ENCODE data around the gene PEAK1. TPM values are rescaled to one million over a fixed set of nuclear protein-coding genes. Genes with fewer than 3 reads are reported as not detected.

PEAK1 gene
- total and polyA plus RNA-seq, 2 experiments from 2014 or later: 7.8 to 34.1 TPM

DNA sequence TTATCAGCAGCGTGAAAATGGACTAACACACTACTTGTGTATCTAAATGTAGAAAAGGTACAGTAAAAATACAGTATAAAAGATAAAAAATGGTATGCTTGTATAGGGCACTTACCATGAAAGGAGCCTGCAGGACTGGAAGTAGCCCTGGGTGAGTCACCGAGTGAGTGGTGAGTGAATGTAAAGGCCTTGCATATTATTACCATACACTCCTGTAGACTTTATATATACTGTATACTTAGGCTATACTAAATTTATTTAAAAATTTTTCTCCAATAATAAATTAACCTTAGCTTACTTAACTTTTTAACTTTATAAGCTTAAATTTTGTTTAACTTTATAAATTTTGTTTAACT lies 281.8 kb downstream of the PEAK1 start (continued):
- TF ChIP-seq, protein P1, sequence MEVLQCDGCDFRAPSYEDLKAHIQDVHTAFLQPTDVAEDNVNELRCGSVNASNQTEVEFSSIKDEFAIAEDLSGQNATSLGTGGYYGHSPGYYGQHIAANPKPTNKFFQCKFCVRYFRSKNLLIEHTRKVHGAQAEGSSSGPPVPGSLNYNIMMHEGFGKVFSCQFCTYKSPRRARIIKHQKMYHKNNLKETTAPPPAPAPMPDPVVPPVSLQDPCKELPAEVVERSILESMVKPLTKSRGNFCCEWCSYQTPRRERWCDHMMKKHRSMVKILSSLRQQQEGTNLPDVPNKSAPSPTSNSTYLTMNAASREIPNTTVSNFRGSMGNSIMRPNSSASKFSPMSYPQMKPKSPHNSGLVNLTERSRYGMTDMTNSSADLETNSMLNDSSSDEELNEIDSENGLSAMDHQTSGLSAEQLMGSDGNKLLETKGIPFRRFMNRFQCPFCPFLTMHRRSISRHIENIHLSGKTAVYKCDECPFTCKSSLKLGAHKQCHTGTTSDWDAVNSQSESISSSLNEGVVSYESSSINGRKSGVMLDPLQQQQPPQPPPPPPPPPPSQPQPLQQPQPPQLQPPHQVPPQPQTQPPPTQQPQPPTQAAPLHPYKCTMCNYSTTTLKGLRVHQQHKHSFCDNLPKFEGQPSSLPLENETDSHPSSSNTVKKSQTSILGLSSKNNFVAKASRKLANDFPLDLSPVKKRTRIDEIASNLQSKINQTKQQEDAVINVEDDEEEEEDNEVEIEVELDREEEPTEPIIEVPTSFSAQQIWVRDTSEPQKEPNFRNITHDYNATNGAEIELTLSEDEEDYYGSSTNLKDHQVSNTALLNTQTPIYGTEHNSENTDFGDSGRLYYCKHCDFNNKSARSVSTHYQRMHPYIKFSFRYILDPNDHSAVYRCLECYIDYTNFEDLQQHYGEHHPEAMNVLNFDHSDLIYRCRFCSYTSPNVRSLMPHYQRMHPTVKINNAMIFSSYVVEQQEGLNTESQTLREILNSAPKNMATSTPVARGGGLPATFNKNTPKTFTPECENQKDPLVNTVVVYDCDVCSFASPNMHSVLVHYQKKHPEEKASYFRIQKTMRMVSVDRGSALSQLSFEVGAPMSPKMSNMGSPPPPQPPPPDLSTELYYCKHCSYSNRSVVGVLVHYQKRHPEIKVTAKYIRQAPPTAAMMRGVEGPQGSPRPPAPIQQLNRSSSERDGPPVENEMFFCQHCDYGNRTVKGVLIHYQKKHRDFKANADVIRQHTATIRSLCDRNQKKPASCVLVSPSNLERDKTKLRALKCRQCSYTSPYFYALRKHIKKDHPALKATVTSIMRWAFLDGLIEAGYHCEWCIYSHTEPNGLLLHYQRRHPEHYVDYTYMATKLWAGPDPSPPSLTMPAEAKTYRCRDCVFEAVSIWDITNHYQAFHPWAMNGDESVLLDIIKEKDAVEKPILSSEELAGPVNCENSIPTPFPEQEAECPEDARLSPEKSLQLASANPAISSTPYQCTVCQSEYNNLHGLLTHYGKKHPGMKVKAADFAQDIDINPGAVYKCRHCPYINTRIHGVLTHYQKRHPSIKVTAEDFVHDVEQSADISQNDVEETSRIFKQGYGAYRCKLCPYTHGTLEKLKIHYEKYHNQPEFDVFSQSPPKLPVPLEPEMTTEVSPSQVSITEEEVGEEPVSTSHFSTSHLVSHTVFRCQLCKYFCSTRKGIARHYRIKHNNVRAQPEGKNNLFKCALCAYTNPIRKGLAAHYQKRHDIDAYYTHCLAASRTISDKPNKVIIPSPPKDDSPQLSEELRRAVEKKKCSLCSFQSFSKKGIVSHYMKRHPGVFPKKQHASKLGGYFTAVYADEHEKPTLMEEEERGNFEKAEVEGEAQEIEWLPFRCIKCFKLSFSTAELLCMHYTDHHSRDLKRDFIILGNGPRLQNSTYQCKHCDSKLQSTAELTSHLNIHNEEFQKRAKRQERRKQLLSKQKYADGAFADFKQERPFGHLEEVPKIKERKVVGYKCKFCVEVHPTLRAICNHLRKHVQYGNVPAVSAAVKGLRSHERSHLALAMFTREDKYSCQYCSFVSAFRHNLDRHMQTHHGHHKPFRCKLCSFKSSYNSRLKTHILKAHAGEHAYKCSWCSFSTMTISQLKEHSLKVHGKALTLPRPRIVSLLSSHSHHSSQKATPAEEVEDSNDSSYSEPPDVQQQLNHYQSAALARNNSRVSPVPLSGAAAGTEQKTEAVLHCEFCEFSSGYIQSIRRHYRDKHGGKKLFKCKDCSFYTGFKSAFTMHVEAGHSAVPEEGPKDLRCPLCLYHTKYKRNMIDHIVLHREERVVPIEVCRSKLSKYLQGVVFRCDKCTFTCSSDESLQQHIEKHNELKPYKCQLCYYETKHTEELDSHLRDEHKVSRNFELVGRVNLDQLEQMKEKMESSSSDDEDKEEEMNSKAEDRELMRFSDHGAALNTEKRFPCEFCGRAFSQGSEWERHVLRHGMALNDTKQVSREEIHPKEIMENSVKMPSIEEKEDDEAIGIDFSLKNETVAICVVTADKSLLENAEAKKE (CRISPR knock-in tag; IDR thresholded peaks at IDR 0.05): no peak
- TF ChIP-seq JUNB (IDR thresholded peaks at IDR 0.05; ENCODE audit: unreplicated experiment): no peak

DNA sequence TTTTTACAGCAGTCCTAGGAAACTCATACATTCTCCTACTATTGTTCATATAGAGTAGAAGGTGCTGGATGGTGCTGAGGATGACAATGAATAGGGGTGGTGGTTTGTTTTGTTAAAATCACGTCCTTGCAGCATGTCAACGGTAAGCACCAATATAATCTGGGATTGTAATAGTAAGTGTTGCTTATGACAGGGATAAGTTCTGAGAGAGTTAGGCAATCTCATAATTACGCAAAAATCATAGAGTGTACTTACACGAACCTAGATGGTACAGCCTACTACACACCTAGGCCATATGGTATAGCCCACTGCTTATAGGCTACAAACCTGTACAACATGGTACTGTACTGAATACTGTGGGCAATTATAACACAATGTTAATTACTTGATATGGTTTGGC lies 284.7 kb downstream of the PEAK1 start:
- Mint-ChIP-seq H3K4me1 (peaks cover 10% of the 10 kb centered on the region), H3K4me3 (no peak overlapping the region), H3K27me3 (ENCODE audit: insufficient read depth, low read depth, poor library complexity) (peaks cover 3% of the 10 kb centered on the region), H3K9me3 (peaks cover 7% of the 10 kb centered on the region; the same call in 2 of the 3 replicates), H3K27ac (no peak overlapping the region), H3K36me3 (ENCODE audit: low read depth) (peaks cover 49% of the 10 kb centered on the region)
- Histone ChIP-seq H3K4me3 (no peak overlapping the region), H3K4me2 (no peak overlapping the region), H3K4me1 (ENCODE audit: insufficient read depth) (peaks cover 6% of the 10 kb centered on the region; the same call in 1 of the 2 replicates), H3F3A (replicated peaks; ENCODE audit: low read depth) (no peaks in the 10 kb centered on the region), H3K27ac (ENCODE audit: low read depth) (no peak overlapping the region), H3K36me3 (ENCODE audit: insufficient read depth) (peaks cover 2% of the 10 kb centered on the region; the same call in 1 of the 2 replicates), H4K20me1 (replicated peaks; ENCODE audit: insufficient read depth) (no peaks in the 10 kb centered on the region), H2AFZ (no peak overlapping the region), H3K79me2 (replicated peaks; ENCODE audit: insufficient read depth) (no peaks in the 10 kb centered on the region; the same call in 1 of the 2 replicates), H3K9me2 (ENCODE audit: insufficient read depth) (peaks cover 5% of the 10 kb centered on the region; the same call in 1 of the 2 replicates), H3K27me3 (ENCODE audit: insufficient read depth) (no peaks in the 10 kb centered on the region)
- no peak for TF ChIP-seq EZH2phosphoT487 (IDR thresholded peaks at IDR 0.05; ENCODE audit: unreplicated experiment)
- DNase-seq (ENCODE audit: low spot score) (no peak), ATAC-seq (no peak)

GRCh38 chr15:77130315-77130930 lies 289.5 kb downstream of the PEAK1 start:
- peaks cover 19% of the 10 kb centered on the region for H3K4me1 ChIP-seq (ENCODE audit: insufficient read depth)
- ATAC-seq: peak; percentile 92
- H3K79me2 ChIP-seq (replicated peaks; ENCODE audit: insufficient read depth): no peaks in the 10 kb centered on the region
- H3K36me3 ChIP-seq (ENCODE audit: insufficient read depth): no peaks in the 10 kb centered on the region; the same call in 1 of the 2 replicates
- peak overlapping the region; percentile 46; the same call in 1 of the 2 replicates for H3K4me2 ChIP-seq
- H3K9me3 Mint-ChIP-seq: no peaks in the 10 kb centered on the region
- no peaks in the 10 kb centered on the region for H3F3A ChIP-seq (replicated peaks; ENCODE audit: low read depth)
- H3K27ac Mint-ChIP-seq: no peak overlapping the region
- H3K4me3 ChIP-seq: peak overlapping the region; percentile 19
- no peaks in the 10 kb centered on the region for H3K27me3 ChIP-seq (ENCODE audit: insufficient read depth)
- peaks cover 17% of the 10 kb centered on the region for H3K4me1 Mint-ChIP-seq
- H4K20me1 ChIP-seq (replicated peaks; ENCODE audit: insufficient read depth): no peaks in the 10 kb centered on the region
- DNase-seq (ENCODE audit: low spot score): peak; percentile 24
- peaks cover 20% of the 10 kb centered on the region; the same call in 2 of the 3 replicates for H3K36me3 Mint-ChIP-seq (ENCODE audit: low read depth)
- H2AFZ ChIP-seq: no peak overlapping the region
- no peak overlapping the region for H3K27ac ChIP-seq (ENCODE audit: low read depth)
- H3K9me2 ChIP-seq (ENCODE audit: insufficient read depth): 0 out of 2 replicates have a peak, but pooled peaks cover 5% of the 10 kb centered on the region
- H3K4me3 Mint-ChIP-seq: no peak overlapping the region
- peaks cover 3% of the 10 kb centered on the region for H3K27me3 Mint-ChIP-seq (ENCODE audit: insufficient read depth, low read depth, poor library complexity)
- TF ChIP-seq, protein P1 (CRISPR knock-in tag; IDR thresholded peaks at IDR 0.05): no peak
